Peyer's patch (tissue), 4 donors: ENCODE measurements around the gene SRSF4.

ENCODE experiments used
- CTCF ChIP-seq, 6 experiments: fragments of 450-650 bp in 4 of 6; fragments of 200-600 bp in 2 of 6; sonication (generic) in 1 of 6; IDR thresholded peaks; one replicate each; pipeline ENCODE4 v1.5.1; 2017 to 2019; ENCODE audit warnings: antibody characterized with exemption in 6 of 6, mild to moderate bottlenecking in 3 of 6, moderate library complexity in 1 of 6
- POLR2A ChIP-seq, 2 donors: fragments of 450-650 bp; IDR thresholded peaks; one replicate each; pipeline ENCODE4 v1.5.1; 2017; ENCODE audit warnings: antibody characterized with exemption in 2 of 2, mild to moderate bottlenecking in 2 of 2, moderate library complexity in 2 of 2

GRCh38 chr1:29100487-29100886 lies 81.2 kb downstream of the SRSF4 start:
- TF ChIP-seq CTCF (IDR thresholded peaks at IDR 0.05) (no peak), POLR2A (IDR thresholded peaks at IDR 0.05) (no peak)
